Spleen (tissue), 11 donors: ENCODE results near the gene KHDRBS1. TPM values are rescaled to one million over a fixed set of nuclear protein-coding genes. Genes with fewer than 3 reads are reported as not detected.
A peak's percentile ranks its signal among the peaks of the same experiment; 100 is the strongest.
"Not testable (repeated sequence)": the region's sequence is repeated elsewhere in the genome, so short reads cannot be mapped to it uniquely, and the experiment has no call there.

Experiments
- DNase-seq: peaks from one replicate; pipeline ENCODE4 v3.0.0-alpha.2; 2020
- H3K27ac ChIP-seq, 8 donors: fragments of 200-600 bp; sonication (generic) in 7 of 8; 1 replicate in 4 of 8; 2 replicates in 4 of 8; pipeline versions ENCODE4 v1.5.0 to v1.8.0; 2016 to 2021; ENCODE audit warnings: inconsistent platforms in 4 of 8, mild to moderate bottlenecking in 4 of 8, moderate library complexity in 1 of 8
- H3K27me3 ChIP-seq, 7 donors: fragments of 200-600 bp; sonication (generic) in 6 of 7; replicated peaks in 1 of 7; 1 replicate in 4 of 7; 2 replicates in 3 of 7; pipeline versions ENCODE4 v1.5.0 to v1.8.0; 2016 to 2021; ENCODE audit warnings: inconsistent platforms in 3 of 7, mild to moderate bottlenecking in 1 of 7
- H3K36me3 ChIP-seq, 6 donors: fragments of 200-600 bp; sonication (generic) in 5 of 6; 1 replicate in 4 of 6; 2 replicates in 2 of 6; pipeline versions ENCODE4 v1.5.0 to v1.8.0; 2016 to 2021; ENCODE audit warnings: inconsistent platforms in 2 of 6
- H3K4me1 ChIP-seq, 6 donors: fragments of 200-600 bp; sonication (generic) in 5 of 6; 1 replicate in 3 of 6; 2 replicates in 3 of 6; pipeline versions ENCODE4 v1.5.0 to v1.8.0; 2016 to 2021; ENCODE audit warnings: inconsistent platforms in 3 of 6
- H3K4me3 ChIP-seq, 8 donors: fragments of 200-600 bp; sonication (generic) in 7 of 8; 1 replicate in 4 of 8; 2 replicates in 4 of 8; pipeline versions ENCODE4 v1.5.0 to v1.8.0; 2016 to 2021; ENCODE audit warnings: inconsistent platforms in 4 of 8, mild to moderate bottlenecking in 4 of 8, moderate library complexity in 2 of 8
- H3K9me3 ChIP-seq, 8 donors: fragments of 200-600 bp; sonication (generic) in 7 of 8; 1 replicate in 4 of 8; 2 replicates in 4 of 8; pipeline versions ENCODE4 v1.5.0 to v1.8.0; 2016 to 2021; ENCODE audit warnings: inconsistent platforms in 4 of 8
- CTCF ChIP-seq, 11 experiments: fragments of 200-600 bp in 7 of 11; fragments of 450-650 bp in 4 of 11; sonication (generic) in 4 of 11; IDR thresholded peaks in 8 of 11; conservative IDR thresholded peaks in 3 of 11; 1 replicate in 7 of 11; 2 replicates in 4 of 11; pipeline versions ENCODE4 v1.4.0 to v1.8.0; 2016 to 2021; ENCODE audit warnings: antibody characterized with exemption in 11 of 11, inconsistent platforms in 4 of 11, mild to moderate bottlenecking in 1 of 11
- POLR2A ChIP-seq, 3 donors: fragments of 450-650 bp; IDR thresholded peaks; one replicate each; pipeline ENCODE4 v1.5.1; 2017; ENCODE audit warnings: antibody characterized with exemption in 3 of 3, mild to moderate bottlenecking in 1 of 3
- POLR2AphosphoS5 ChIP-seq, 3 donors: sonication (generic); formaldehyde crosslinking; IDR thresholded peaks; one replicate each; pipeline ENCODE4 v1.5.1; 2017; ENCODE audit warnings: antibody characterized with exemption in 3 of 3
- WGBS, 5 donors: extraction: QIAGEN DNeasy Blood & Tissue Kit in 3 of 5; methylation state at CpG; one replicate each; pipeline versions ENCODE4 v1.1.5 to v1.1.7; 2013 to 2018; 5-methylcytosine and 5-hydroxymethylcytosine counted together
- intact Hi-C: fragments of 100-400 bp; cut with DNase I; formaldehyde crosslinking; loops from one replicate; pipeline ENCODE4 v1.15.0; 2023; ENCODE audit warnings: low total_unique reads
- polyA plus RNA-seq, 3 donors: library from polyadenylated mRNA; stranded (reverse); fragments of 200-250 nt; gene quantifications; one replicate each; pipeline ENCODE4 v1.2.1, GENCODE V29; 2013
- total RNA-seq, 7 donors: library from RNA; depleted of rRNA in 3 of 7; stranded (reverse); fragments of >200 nt in 3 of 7; fragmentation: NEBNext Ultra II Directional in 4 of 7; extraction: Animal tissue kit (Norgen Biotek cat#: 25700) in 4 of 7; gene quantifications; one replicate each; pipeline versions ENCODE4 v1.1.0 to v1.2.1, GENCODE V29; 2016 to 2021
- donor health status: healthy with polysubstance abuse.
- donor health status: DM: no; HTN: no; CAD: no; lungs with moderate emphysema.
- donor health status: DM: no; HTN: no; CAD: no.
- donor health status: Bipolar disorder and iron deficiency.
- donor health status: healthy.
- donor health status: DM: no; HTN: no; CAD: no.
- donor health status: DM: yes; HTN: yes; CAD: no.

KHDRBS1 gene
- total and polyA plus RNA-seq, 10 donors: 63.8 to 109 (median 84.5) TPM

DNA sequence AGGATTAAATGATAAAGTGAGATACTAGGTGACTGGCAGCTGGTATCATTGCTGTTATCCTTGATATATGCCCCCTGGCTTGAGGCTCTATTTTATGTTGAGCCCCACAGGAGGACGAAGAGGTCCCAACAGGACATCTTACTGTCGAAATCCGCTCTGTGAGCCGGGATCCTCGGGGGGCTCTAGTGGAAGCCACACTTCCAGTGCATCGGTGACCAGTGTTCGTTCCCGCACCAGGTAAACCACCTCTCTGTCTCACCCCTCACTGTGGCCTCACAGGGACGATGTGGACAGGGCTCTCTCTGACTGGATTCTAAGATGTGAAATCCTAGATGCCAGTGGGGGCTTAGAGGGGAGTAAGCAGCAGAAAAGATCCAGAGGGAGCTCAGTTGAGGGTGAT is 61.2 kb downstream of the KHDRBS1 start:
- WGBS, 5 donors: 90 to 98% (median 94%) methylated on average over 9 of the region's 9 CpGs
- TF ChIP-seq POLR2A (IDR thresholded peaks at IDR 0.05) (no peak), POLR2AphosphoS5 (IDR thresholded peaks at IDR 0.05) (no peak), CTCF (IDR thresholded peaks at IDR 0.05 in 8 of 11, conservative IDR thresholded peaks at IDR 0.05 in 3 of 11) (no peak)
- H3K9me3 ChIP-seq: no peaks in the 10 kb centered on the region
- H3K27me3 ChIP-seq: no peaks in the 10 kb centered on the region
- peak; percentile 66 for DNase-seq
- H3K4me1 ChIP-seq: peaks cover 12 to 52% (median 23%) of the 10 kb centered on the region in 6 donors
- no peak overlapping the region for H3K27ac ChIP-seq
- H3K4me3 ChIP-seq: no peak overlapping the region
- intact Hi-C loops: no loop called here
- H3K36me3 ChIP-seq: peaks cover 0 to 51% (median 40%) of the 10 kb centered on the region in 6 donors

DNA sequence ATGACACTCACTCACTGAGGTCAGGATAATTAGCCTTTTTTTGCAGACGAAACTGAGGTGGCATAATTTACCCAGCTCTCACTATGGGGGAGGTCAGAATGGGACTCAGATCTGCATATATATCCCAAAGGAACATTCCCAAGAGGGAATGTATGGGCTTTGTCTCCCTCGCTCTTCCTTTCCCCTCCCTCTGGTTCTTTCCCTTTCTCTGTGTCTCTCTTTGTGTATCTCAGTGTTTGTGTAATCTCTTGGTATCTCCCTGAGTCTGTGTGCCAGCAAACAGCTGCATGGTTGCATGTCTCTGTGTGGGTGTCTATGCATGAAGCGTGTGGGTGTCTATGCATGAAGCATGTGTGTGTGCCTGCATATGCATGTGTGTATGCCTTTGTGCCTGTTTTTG is 63.8 kb downstream of the KHDRBS1 start:
- whole genome bisulfite sequencing, 5 donors: 86 to 96% (median 91%) methylated on average over 3 of the region's 3 CpGs

GRCh38 chr1:32082022-32082421 is 68.4 kb downstream of the KHDRBS1 start:
- Histone ChIP-seq H3K9me3 (no peaks in the 10 kb centered on the region), H3K27ac (no peak overlapping the region), H3K4me3 (no peak overlapping the region), H3K27me3 (no peaks in the 10 kb centered on the region), H3K36me3 (peaks cover 0 to 95% (median 53%) of the 10 kb centered on the region in 6 donors), H3K4me1 (peaks cover 0 to 8% (median 3%) of the 10 kb centered on the region in 6 donors)
- DNase-seq: no peak
- WGBS, 5 donors: 0 to 17% (median 16%) methylated on average over 1 of the region's 1 CpG
- intact Hi-C loops: no loop called here
- no peak for TF ChIP-seq POLR2A (IDR thresholded peaks at IDR 0.05)
- TF ChIP-seq CTCF (IDR thresholded peaks at IDR 0.05 in 8 of 11, conservative IDR thresholded peaks at IDR 0.05 in 3 of 11): no peak
- no peak for TF ChIP-seq POLR2AphosphoS5 (IDR thresholded peaks at IDR 0.05)

More for the DNA sequence above, 63.8 kb downstream of the KHDRBS1 start:
- Histone ChIP-seq H3K9me3 (no peaks in the 10 kb centered on the region), H3K4me3 (no peak overlapping the region), H3K4me1 (peaks cover 6 to 45% (median 14%) of the 10 kb centered on the region in 6 donors), H3K27me3 (no peaks in the 10 kb centered on the region), H3K36me3 (peaks cover 0 to 77% (median 50%) of the 10 kb centered on the region in 6 donors), H3K27ac (no peak overlapping the region)
- DNase-seq: no peak
- intact Hi-C loops: no loop called here
- TF ChIP-seq POLR2AphosphoS5 (IDR thresholded peaks at IDR 0.05): no peak
- TF ChIP-seq POLR2A (IDR thresholded peaks at IDR 0.05): no peak
- TF ChIP-seq CTCF (IDR thresholded peaks at IDR 0.05 in 8 of 11, conservative IDR thresholded peaks at IDR 0.05 in 3 of 11): no peak

- peaks cover 0 to 93% (median 32%) of the 10 kb centered on the region in 6 donors for H3K36me3 ChIP-seq
- H3K4me3 ChIP-seq, H3K27ac ChIP-seq, H3K27me3 ChIP-seq, H3K4me1 ChIP-seq, intact Hi-C loops, H3K9me3 ChIP-seq, DNase-seq: not testable (repeated sequence)
- WGBS, 5 donors: 94 to 98% (median 96%) methylated on average over 2 of the region's 2 CpGs
Observed at GRCh38 chr1:32086381-32086780, 72.7 kb downstream of the KHDRBS1 start.

DNA sequence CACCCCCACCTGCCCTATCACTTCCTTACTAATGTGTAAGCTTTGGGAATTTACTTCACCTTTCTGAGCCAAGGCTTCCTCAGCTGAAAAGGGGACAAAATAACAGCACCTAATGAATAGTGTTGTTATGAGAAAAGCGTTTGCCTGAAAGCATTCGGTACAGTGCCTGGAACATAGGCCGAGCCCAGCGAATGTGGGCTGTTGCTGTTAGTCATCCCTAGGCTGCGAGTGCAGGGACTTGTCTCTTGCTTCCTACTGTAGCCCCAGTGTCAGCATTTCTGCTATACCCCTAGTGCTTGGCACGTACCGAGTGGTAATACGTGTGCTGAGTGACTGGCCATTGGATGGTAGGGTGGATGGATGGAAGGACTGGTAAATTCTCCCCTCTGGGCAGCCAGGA is 77.5 kb downstream of the KHDRBS1 start:
- intact Hi-C loops: no loop called here
- no peak for TF ChIP-seq CTCF (IDR thresholded peaks at IDR 0.05 in 8 of 11, conservative IDR thresholded peaks at IDR 0.05 in 3 of 11)
- no peak for TF ChIP-seq POLR2AphosphoS5 (IDR thresholded peaks at IDR 0.05)
- TF ChIP-seq POLR2A (IDR thresholded peaks at IDR 0.05): no peak
- H3K36me3 ChIP-seq: peaks cover 0 to 98% (median 58%) of the 10 kb centered on the region in 6 donors
- no peak for DNase-seq
- WGBS, 5 donors: 95 to 98% (median 98%) methylated on average over 8 of the region's 8 CpGs
- H3K9me3 ChIP-seq: no peaks in the 10 kb centered on the region
- no peaks in the 10 kb centered on the region for H3K4me1 ChIP-seq
- no peak overlapping the region for H3K4me3 ChIP-seq
- no peak overlapping the region for H3K27ac ChIP-seq
- no peaks in the 10 kb centered on the region for H3K27me3 ChIP-seq
